Endodermal cell (in vitro differentiated cells): ENCODE data around the gene EFCAB8. TPM values are rescaled to one million over a fixed set of nuclear protein-coding genes. Genes with fewer than 3 reads are reported as not detected.

Experiments
- DNase-seq: peaks from one replicate; pipeline ENCODE4 v3.0.0-alpha.2; 2017
- H3K27ac ChIP-seq: 2 replicates; pipeline ENCODE4 v1.5.1; 2013; ENCODE audit warnings: mild to moderate bottlenecking, low read depth, low read length, moderate library complexity
- H3K27me3 ChIP-seq: 2 replicates; pipeline ENCODE4 v1.6.1; 2013; ENCODE audit warnings: mild to moderate bottlenecking, low read length, moderate library complexity; ENCODE audit not compliant: insufficient read depth, control insufficient read depth, poor library complexity, severe bottlenecking
- H3K36me3 ChIP-seq: 2 replicates; pipeline ENCODE4 v1.7.0; 2013; ENCODE audit warnings: mild to moderate bottlenecking, low read length, moderate library complexity; ENCODE audit not compliant: control insufficient read depth, insufficient read depth
- H3K4me1 ChIP-seq: one replicate; pipeline ENCODE4 v1.7.0; 2013; ENCODE audit warnings: low read length; ENCODE audit not compliant: control insufficient read depth, insufficient read depth
- H3K4me3 ChIP-seq: 2 replicates; pipeline ENCODE4 v1.5.1; 2013; ENCODE audit warnings: mild to moderate bottlenecking, low read length, moderate library complexity
- H3K9ac ChIP-seq: 2 replicates; pipeline ENCODE4 v1.6.1; 2013; ENCODE audit warnings: mild to moderate bottlenecking, low read length, moderate library complexity; ENCODE audit not compliant: poor library complexity, severe bottlenecking; ENCODE audit errors: extremely low read depth
- H3K9me3 ChIP-seq: 2 replicates; pipeline ENCODE4 v1.6.1; 2013; ENCODE audit warnings: mild to moderate bottlenecking, low read length, moderate library complexity; ENCODE audit not compliant: control insufficient read depth
- H3K27ac Mint-ChIP-seq: 2 replicates; pipeline ENCODE4 v1.8.0; 2020; ENCODE audit warnings: mixed read lengths
- H3K27me3 Mint-ChIP-seq: 2 replicates; pipeline ENCODE4 v1.8.0; 2021; ENCODE audit warnings: mild to moderate bottlenecking, mixed read lengths; ENCODE audit not compliant: insufficient read depth
- H3K36me3 Mint-ChIP-seq: 2 replicates; pipeline ENCODE4 v1.8.0; 2020; ENCODE audit warnings: low read depth, mixed read lengths
- H3K4me1 Mint-ChIP-seq: 2 replicates; pipeline ENCODE4 v1.8.0; 2020; ENCODE audit warnings: mixed read lengths
- H3K4me3 Mint-ChIP-seq: 2 replicates; pipeline ENCODE4 v1.8.0; 2020; ENCODE audit warnings: mild to moderate bottlenecking, moderate library complexity, mixed read lengths
- H3K9me3 Mint-ChIP-seq: 2 replicates; pipeline ENCODE4 v1.8.0; 2020; ENCODE audit warnings: mild to moderate bottlenecking, mixed read lengths
- CTCF ChIP-seq: fragments of 200-600 bp; sonication (generic); conservative IDR thresholded peaks from 2 replicates; pipeline ENCODE4 v1.5.0; 2021; ENCODE audit warnings: antibody characterized with exemption, mild to moderate bottlenecking
- WGBS, 2 experiments: methylation state at CpG; one replicate each; pipeline versions ENCODE4 v1.1.5 to v1.1.7; 2013; ENCODE audit warnings: missing lambda C conversion rate in 2 of 2, mixed read lengths in 1 of 2; ENCODE audit not compliant: insufficient coverage in 1 of 2, insufficient read length in 1 of 2; 5-methylcytosine and 5-hydroxymethylcytosine counted together
- long read RNA-seq, 4 experiments: library from polyadenylated mRNA in 2 of 4; library from RNA in 1 of 4; library from capped mRNA in 1 of 4; stranded (forward) in 3 of 4; unstranded in 1 of 4; transcript quantifications; one replicate each; pipeline ENCODE4 v2.0.0, GENCODE V29; 2020 to 2021; ENCODE audit warnings: inconsistent platforms in 1 of 4
- polyA plus RNA-seq, 2 experiments: library from polyadenylated mRNA; stranded (reverse); fragments of 50-300 nt; gene quantifications; one replicate each; pipeline ENCODE4 v1.2.3, GENCODE V29; 2013
- total RNA-seq, 2 donors: library from RNA; stranded (reverse); fragmentation: NEBNext Ultra II Directional in 1 of 2; extraction: Animal tissue kit (Norgen Biotek cat#: 25700) in 1 of 2; gene quantifications; 2 replicates in 1 of 2; 3 replicates in 1 of 2; pipeline ENCODE4 v1.2.1, GENCODE V29; 2021

EFCAB8 gene
- total RNA-seq: 1 to 10 TPM in 1 of 2 donors, under 1 TPM in 1; 0.44 to 1.0 TPM
- 0.11 TPM for polyA plus RNA-seq (2013, experiment 1 of 2)
- polyA plus RNA-seq (2013, experiment 2 of 2): 0.17 TPM
- long read RNA-seq, experiment 1: 0 reads
- long read RNA-seq, experiment 2, partial matches to known transcripts: 3 of 5 reads
- long read RNA-seq, experiment 2, other reads (novel, unspliced or antisense): 2 of 5 reads
- long read RNA-seq, experiment 3, partial matches to known transcripts: 3 of 5 reads
- long read RNA-seq, experiment 3, other reads (novel, unspliced or antisense): 2 of 5 reads
- long read RNA-seq, experiment 4: 0 reads

GRCh38 chr20:32858701-32859372 lies at the start of gene EFCAB8:
Gene EFCAB8, plus strand, starts transcription at chr20:32858923. Its CDS starts 4,870 bp downstream, at chr20:32863793.
- Mint-ChIP-seq H3K4me1 (peaks cover 10% of the 10 kb centered on the region), H3K4me3 (no peak within 1 kb of the TSS), H3K36me3 (peaks cover 37% of the 10 kb centered on the region), H3K9me3 (no peaks in the 10 kb centered on the region), H3K27me3 (no peaks in the 10 kb centered on the region), H3K27ac (peak within 1 kb of the TSS; percentile 71)
- H3K4me3 ChIP-seq: no peak within 1 kb of the TSS
- 85 to 86% methylated on average over 5 to 8 of the region's 8 CpGs for WGBS, 2 experiments
- peak; percentile 67 for DNase-seq
- H3K27me3 ChIP-seq: no peaks in the 10 kb centered on the region
- no peaks in the 10 kb centered on the region for H3K4me1 ChIP-seq
- H3K27ac ChIP-seq: no peak within 1 kb of the TSS
- H3K9ac ChIP-seq: no peak within 1 kb of the TSS
- peak; percentile 74 for TF ChIP-seq CTCF
- peaks cover 44% of the 10 kb centered on the region for H3K36me3 ChIP-seq
- H3K9me3 ChIP-seq: no peaks in the 10 kb centered on the region

- Mint-ChIP-seq H3K36me3 (peaks cover 55% of the 10 kb centered on the region), H3K9me3 (no peaks in the 10 kb centered on the region), H3K27ac (no peak overlapping the region), H3K4me1 (peaks cover 20% of the 10 kb centered on the region), H3K27me3 (no peaks in the 10 kb centered on the region), H3K4me3 (no peak overlapping the region)
- Histone ChIP-seq H3K27ac (no peak overlapping the region), H3K27me3 (no peaks in the 10 kb centered on the region), H3K4me1 (no peaks in the 10 kb centered on the region), H3K36me3 (peaks cover 59% of the 10 kb centered on the region), H3K4me3 (no peak overlapping the region), H3K9ac (no peak overlapping the region), H3K9me3 (no peaks in the 10 kb centered on the region)
- WGBS, 2 experiments: 94 to 98% methylated on average over 4 of the region's 4 CpGs
- DNase-seq: no peak
- no peak for TF ChIP-seq CTCF
Measured at GRCh38 chr20:32809907-32810306, 48.8 kb upstream of the EFCAB8 start.

- peak overlapping the region; percentile 64 for H3K27ac Mint-ChIP-seq
- no peak overlapping the region for H3K9ac ChIP-seq
- H3K4me3 Mint-ChIP-seq: no peak overlapping the region
- H3K4me3 ChIP-seq: no peak overlapping the region
- H3K9me3 Mint-ChIP-seq: no peaks in the 10 kb centered on the region
- H3K27ac ChIP-seq: no peak overlapping the region
- peaks cover 48% of the 10 kb centered on the region for H3K36me3 ChIP-seq
- no peaks in the 10 kb centered on the region for H3K27me3 ChIP-seq
- TF ChIP-seq CTCF: no peak
- DNase-seq: no peak
- H3K27me3 Mint-ChIP-seq: no peaks in the 10 kb centered on the region
- H3K36me3 Mint-ChIP-seq: peaks cover 45% of the 10 kb centered on the region
- H3K4me1 Mint-ChIP-seq: peaks cover 10% of the 10 kb centered on the region
- WGBS, 2 experiments: 84 to 87% methylated on average over 4 to 5 of the region's 5 CpGs
- H3K4me1 ChIP-seq: no peaks in the 10 kb centered on the region
- no peaks in the 10 kb centered on the region for H3K9me3 ChIP-seq
Measured at GRCh38 chr20:32810941-32811340, 47.8 kb upstream of the EFCAB8 start.
